K562 (cell line): ENCODE results near the gene INSIG1. TPM values are rescaled to one million over a fixed set of nuclear protein-coding genes. Genes with fewer than 3 reads are reported as not detected.

Experiments
- BACH1 ChIP-seq: fragments of 200-800 bp; sonication (Bioruptor generic); IDR thresholded peaks from 2 replicates; pipeline ENCODE4 v1.6.1; 2016; ENCODE audit warnings: missing genetic modification characterization, missing compliant biosample characterization
- EP300 ChIP-seq: IDR thresholded peaks from 2 replicates; pipeline ENCODE4 v1.6.1; 2012; ENCODE audit warnings: low read length, improper control_type of control experiment
- HMGN3 ChIP-seq: IDR thresholded peaks from 2 replicates; pipeline ENCODE4 v1.6.1; 2011; ENCODE audit warnings: borderline replicate concordance, low read depth, mild to moderate bottlenecking, mixed read lengths, low read length; ENCODE audit not compliant: insufficient read length; ENCODE audit errors: extremely low read depth
- KAT2B ChIP-seq: IDR thresholded peaks from one replicate; pipeline ENCODE4 v1.6.1; 2012; ENCODE audit warnings: low read depth, mild to moderate bottlenecking, control low read depth, inconsistent platforms, low read length, moderate library complexity
- MYBL2 ChIP-seq, 2 experiments: fragments of 450-650 bp in 1 of 2; sonication (generic) in 1 of 2; formaldehyde crosslinking in 1 of 2; IDR thresholded peaks; 2 replicates each; pipeline versions ENCODE4 v1.6.1 to v1.8.1; 2017 to 2022; ENCODE audit warnings: borderline replicate concordance in 1 of 2, inconsistent platforms in 1 of 2, low read depth in 1 of 2, mild to moderate bottlenecking in 1 of 2, missing genetic modification reagents in 1 of 2, moderate library complexity in 1 of 2
- PTRF ChIP-seq: fragments of 450-650 bp; IDR thresholded peaks from 2 replicates; pipeline ENCODE4 v1.6.1; 2016; ENCODE audit warnings: mild to moderate bottlenecking, missing genetic modification characterization, missing compliant biosample characterization
- RAD51 ChIP-seq: fragments of 450-650 bp; IDR thresholded peaks from 2 replicates; pipeline ENCODE4 v1.7.1; 2016; ENCODE audit warnings: low read depth, mild to moderate bottlenecking, borderline replicate concordance
- RBM25 ChIP-seq: fragments of 200-400 bp; formaldehyde crosslinking; IDR thresholded peaks from 2 replicates; pipeline ENCODE4 v1.6.1; 2018; ENCODE audit warnings: low read length, low read depth, moderate library complexity; ENCODE audit not compliant: severe bottlenecking
- STAT5B ChIP-seq: fragments of 250-450 bp; sonication (Bioruptor Pico); IDR thresholded peaks from 2 replicates; pipeline ENCODE4 v1.8.0; 2021; ENCODE audit warnings: mild to moderate bottlenecking, inconsistent platforms
- TOE1 ChIP-seq, 2 experiments: fragments of 450-650 bp in 1 of 2; sonication (generic) in 1 of 2; formaldehyde crosslinking in 1 of 2; IDR thresholded peaks; 2 replicates each; pipeline versions ENCODE4 v1.7.1 to v1.8.0; 2016 to 2022; ENCODE audit warnings: borderline replicate concordance in 2 of 2, mild to moderate bottlenecking in 2 of 2, antibody characterized with exemption in 1 of 2, inconsistent platforms in 1 of 2, low read depth in 1 of 2, missing genetic modification reagents in 1 of 2, moderate library complexity in 1 of 2
- ZNF12 ChIP-seq: sonication (generic); formaldehyde crosslinking; IDR thresholded peaks from 2 replicates; pipeline ENCODE4 v1.4.0; 2020; ENCODE audit warnings: mild to moderate bottlenecking, missing genetic modification reagents
- polyA plus RNA-seq, 8 experiments: library from polyadenylated mRNA; depleted of rRNA in 4 of 8; stranded (reverse) in 5 of 8; unstranded in 3 of 8; fragments of >200 nt; fragmentation: Nextera tagmentation in 2 of 8; fragmentation: Illumina TruSeq in 1 of 8; extraction: Ambion mirVana in 2 of 8; extraction: Trizol in 1 of 8; gene quantifications; 2 replicates each; pipeline versions ENCODE4 v1.2.1 to v1.2.3, GENCODE V29; 2011 to 2014; ENCODE audit warnings: inconsistent platforms in 1 of 8, missing spikeins in 1 of 8
- total RNA-seq, 7 experiments: library from RNA; depleted of rRNA in 6 of 7; stranded (reverse); fragments of >200 nt in 6 of 7; fragmentation: Illumina TruSeq in 2 of 7; extraction: Trizol in 2 of 7; gene quantifications; 2 replicates each; pipeline versions ENCODE4 v1.2.1 to v1.2.3, GENCODE V29; 2011 to 2021; ENCODE audit warnings: low replicate concordance in 1 of 7
- TF ChIP-seq, protein P1 (sequence below), 2 experiments: fragments of 450-650 bp in 1 of 2; sonication (generic) in 1 of 2; formaldehyde crosslinking in 1 of 2; IDR thresholded peaks; 2 replicates each; pipeline versions ENCODE4 v1.7.1 to v1.9.0; 2016 to 2022; ENCODE audit warnings: inconsistent platforms in 1 of 2, mild to moderate bottlenecking in 1 of 2, missing genetic modification reagents in 1 of 2
- TF ChIP-seq, protein P2 (sequence below): sonication (generic); formaldehyde crosslinking; IDR thresholded peaks from 2 replicates; pipeline ENCODE4 v1.8.0; 2022; ENCODE audit warnings: missing genetic modification reagents, mild to moderate bottlenecking, borderline replicate concordance

Gene INSIG1
- total and polyA plus RNA-seq, 9 of the 15 experiments (the other 6 are each of a cell fraction or from before 2014, with no cell fraction given) = 57.1 to 787 (median 238) TPM

DNA sequence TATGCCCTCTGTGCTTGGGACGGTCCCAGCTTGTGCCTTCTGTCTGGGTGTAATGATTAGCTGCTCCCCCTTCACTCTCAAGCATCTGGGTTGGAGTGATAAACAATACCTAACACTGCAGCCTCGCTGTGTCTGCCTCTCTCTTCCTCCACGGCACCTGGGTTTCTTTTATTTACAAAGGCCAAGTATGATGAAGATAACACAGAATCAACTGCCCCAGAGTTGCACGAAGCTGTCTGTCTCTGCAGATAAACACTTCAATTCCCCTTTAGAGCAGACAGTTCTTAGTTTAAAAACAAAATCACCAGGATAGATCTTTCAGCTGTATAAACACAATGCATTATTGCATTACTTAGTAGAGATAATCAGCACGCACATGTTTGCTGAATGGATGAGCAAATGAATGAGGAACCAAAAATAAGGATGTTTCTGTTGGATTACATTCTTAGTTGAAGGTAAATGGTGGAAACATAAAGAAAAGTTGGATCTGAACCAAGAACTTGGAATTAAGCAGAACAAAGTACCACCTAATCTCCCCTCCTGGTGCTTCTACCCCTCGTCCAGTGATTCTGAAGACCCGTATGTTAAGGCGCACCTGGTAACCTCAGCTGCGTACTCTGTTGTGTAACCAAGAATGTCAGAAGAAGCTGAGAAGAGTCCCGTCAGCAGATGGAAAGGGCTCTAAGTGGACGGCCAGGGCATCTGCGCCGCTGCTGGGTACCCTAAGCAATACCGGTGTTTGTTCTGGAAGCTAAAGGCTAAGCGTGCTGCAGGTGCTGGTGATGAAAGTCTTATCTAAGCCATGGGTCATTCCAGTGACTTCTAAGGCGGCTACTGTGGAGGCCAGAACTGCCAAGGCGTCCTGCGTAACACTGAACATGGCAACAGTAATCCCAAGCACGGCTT is 26.6 kb downstream of the INSIG1 start (continued):
- TF ChIP-seq EP300 (peak; percentile 98), HMGN3 (peak; percentile 91), STAT5B (CRISPR knock-in tag) (peak; percentile 27; the same call in 1 of the 2 replicates), KAT2B (no peak), MYBL2 (IDR thresholded peaks at IDR 0.05; ENCODE audit: low read depth) (peak; percentile 58; the same call in 1 of the 2 replicates), MYBL2 (CRISPR knock-in tag; IDR thresholded peaks at IDR 0.05; ENCODE audit: borderline replicate concordance) (no peak), RBM25 (no peak), BACH1 (tag) (peak; percentile 82; the same call in 1 of the 2 replicates), TOE1 (IDR thresholded peaks at IDR 0.05; ENCODE audit: borderline replicate concordance) (no peak; the same call in 1 of the 2 replicates), TOE1 (CRISPR knock-in tag; IDR thresholded peaks at IDR 0.05; ENCODE audit: borderline replicate concordance, low read depth) (no peak), PTRF (tag) (peak; percentile 59), RAD51 (peak; percentile 67; the same call in 1 of the 2 replicates), ZNF12 (CRISPR knock-in tag) (no peak)
- TF ChIP-seq, protein P1, sequence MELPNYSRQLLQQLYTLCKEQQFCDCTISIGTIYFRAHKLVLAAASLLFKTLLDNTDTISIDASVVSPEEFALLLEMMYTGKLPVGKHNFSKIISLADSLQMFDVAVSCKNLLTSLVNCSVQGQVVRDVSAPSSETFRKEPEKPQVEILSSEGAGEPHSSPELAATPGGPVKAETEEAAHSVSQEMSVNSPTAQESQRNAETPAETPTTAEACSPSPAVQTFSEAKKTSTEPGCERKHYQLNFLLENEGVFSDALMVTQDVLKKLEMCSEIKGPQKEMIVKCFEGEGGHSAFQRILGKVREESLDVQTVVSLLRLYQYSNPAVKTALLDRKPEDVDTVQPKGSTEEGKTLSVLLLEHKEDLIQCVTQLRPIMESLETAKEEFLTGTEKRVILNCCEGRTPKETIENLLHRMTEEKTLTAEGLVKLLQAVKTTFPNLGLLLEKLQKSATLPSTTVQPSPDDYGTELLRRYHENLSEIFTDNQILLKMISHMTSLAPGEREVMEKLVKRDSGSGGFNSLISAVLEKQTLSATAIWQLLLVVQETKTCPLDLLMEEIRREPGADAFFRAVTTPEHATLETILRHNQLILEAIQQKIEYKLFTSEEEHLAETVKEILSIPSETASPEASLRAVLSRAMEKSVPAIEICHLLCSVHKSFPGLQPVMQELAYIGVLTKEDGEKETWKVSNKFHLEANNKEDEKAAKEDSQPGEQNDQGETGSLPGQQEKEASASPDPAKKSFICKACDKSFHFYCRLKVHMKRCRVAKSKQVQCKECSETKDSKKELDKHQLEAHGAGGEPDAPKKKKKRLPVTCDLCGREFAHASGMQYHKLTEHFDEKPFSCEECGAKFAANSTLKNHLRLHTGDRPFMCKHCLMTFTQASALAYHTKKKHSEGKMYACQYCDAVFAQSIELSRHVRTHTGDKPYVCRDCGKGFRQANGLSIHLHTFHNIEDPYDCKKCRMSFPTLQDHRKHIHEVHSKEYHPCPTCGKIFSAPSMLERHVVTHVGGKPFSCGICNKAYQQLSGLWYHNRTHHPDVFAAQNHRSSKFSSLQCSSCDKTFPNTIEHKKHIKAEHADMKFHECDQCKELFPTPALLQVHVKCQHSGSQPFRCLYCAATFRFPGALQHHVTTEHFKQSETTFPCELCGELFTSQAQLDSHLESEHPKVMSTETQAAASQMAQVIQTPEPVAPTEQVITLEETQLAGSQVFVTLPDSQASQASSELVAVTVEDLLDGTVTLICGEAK (IDR thresholded peaks at IDR 0.05) = no peak
- TF ChIP-seq, protein P1 (CRISPR knock-in tag; IDR thresholded peaks at IDR 0.05) = no peak
- TF ChIP-seq, protein P2, sequence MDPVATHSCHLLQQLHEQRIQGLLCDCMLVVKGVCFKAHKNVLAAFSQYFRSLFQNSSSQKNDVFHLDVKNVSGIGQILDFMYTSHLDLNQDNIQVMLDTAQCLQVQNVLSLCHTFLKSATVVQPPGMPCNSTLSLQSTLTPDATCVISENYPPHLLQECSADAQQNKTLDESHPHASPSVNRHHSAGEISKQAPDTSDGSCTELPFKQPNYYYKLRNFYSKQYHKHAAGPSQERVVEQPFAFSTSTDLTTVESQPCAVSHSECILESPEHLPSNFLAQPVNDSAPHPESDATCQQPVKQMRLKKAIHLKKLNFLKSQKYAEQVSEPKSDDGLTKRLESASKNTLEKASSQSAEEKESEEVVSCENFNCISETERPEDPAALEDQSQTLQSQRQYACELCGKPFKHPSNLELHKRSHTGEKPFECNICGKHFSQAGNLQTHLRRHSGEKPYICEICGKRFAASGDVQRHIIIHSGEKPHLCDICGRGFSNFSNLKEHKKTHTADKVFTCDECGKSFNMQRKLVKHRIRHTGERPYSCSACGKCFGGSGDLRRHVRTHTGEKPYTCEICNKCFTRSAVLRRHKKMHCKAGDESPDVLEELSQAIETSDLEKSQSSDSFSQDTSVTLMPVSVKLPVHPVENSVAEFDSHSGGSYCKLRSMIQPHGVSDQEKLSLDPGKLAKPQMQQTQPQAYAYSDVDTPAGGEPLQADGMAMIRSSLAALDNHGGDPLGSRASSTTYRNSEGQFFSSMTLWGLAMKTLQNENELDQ (CRISPR knock-in tag) = peak; percentile 47; the same call in 1 of the 2 replicates
